ENCODE data around the gene PRKN.
A peak's percentile ranks its signal among the peaks of the same experiment; 100 is the strongest.

PRKN gene

DNA sequence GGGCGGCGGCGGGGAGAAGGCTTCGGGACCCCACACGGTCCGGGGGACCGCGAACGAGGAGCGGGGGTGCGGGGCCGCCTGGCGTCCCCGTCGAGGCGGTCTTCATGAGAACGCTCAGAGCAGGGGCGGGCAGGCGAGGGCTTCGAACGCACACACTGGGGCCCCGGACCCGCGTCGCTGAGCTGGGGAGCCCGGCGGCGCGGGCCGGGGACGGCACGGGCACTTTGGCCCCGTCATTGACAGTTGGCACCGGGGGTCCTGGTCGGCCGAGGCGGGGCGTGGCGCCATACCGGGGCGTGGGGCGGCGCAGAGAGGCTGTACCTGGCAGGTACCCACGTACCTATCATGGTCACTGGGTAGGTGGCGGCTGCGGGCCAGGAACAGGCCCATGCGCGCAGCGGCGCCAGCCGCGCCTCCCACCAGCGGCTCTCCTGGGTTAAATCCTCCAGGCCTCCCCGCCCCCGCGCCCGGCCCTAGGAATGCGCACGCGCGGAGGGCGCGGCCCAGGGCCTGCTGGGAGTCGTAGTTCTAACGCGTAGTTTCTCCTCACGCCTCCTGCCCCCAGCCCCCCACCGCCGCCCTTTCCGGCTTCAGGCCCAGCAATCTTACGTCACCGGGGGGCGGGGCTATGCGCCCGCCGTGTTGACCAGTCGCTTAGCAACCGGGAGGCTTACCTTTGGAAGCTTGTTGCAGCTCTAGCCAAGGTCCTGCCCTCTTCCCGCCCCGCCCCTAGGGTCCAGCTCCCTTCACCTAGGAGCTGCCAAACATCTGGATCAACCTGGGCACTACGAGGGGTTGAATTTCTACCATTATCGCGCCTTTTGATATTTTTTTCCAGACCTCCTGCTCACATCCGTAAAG lies at the start of gene PRKN, which contains the start of gene PACRG:
Gene PRKN (minus strand): TSS at position 445 of the 861 bp plus-strand sequence.
Gene PACRG (plus strand): TSS at position 653 of the 861 bp plus-strand sequence.
- H3K27me3 Mint-ChIP-seq: no peaks in the 10 kb centered on the region
- H3K36me3 Mint-ChIP-seq: no peaks in the 10 kb centered on the region
- no peaks in the 10 kb centered on the region for H3K9me3 Mint-ChIP-seq (ENCODE audit: low read depth)

DNA sequence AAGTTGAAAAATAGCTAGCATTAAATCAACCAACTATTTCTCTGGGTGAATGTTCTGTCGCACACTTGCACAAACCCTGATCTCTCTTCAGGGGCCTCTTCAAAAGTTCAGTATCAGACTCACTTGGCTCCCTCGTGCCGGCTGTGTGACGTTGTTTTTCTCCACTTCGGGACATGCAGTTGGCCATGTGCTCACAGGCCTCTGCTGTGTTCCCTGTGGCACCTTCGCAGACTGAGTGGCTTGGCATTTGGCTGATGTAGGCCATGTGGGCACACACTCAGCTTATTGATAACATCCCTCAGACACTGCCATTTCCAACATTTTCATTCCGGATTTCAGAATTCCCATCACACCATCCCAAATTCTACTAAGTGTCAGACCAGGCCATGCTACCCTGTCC lies 49.5 kb upstream of the PRKN start:
- H3K4me3 Mint-ChIP-seq: no peak overlapping the region

More for the DNA sequence above, at the start of gene PRKN, which contains the start of gene PACRG:
- H3K4me1 Mint-ChIP-seq (ENCODE audit: low read depth): peaks cover 15% of the 10 kb centered on the region
- peak within 1 kb of the TSS; percentile 92 for H3K27ac Mint-ChIP-seq
- H3K4me3 Mint-ChIP-seq: peak within 1 kb of the TSS; percentile 94

GRCh38 chr6:162773996-162774395 lies 46.4 kb upstream of the PRKN start:
- no peak overlapping the region for H3K27ac Mint-ChIP-seq
- no peak overlapping the region for H3K4me3 Mint-ChIP-seq
- peaks cover 2% of the 10 kb centered on the region for H3K9me3 Mint-ChIP-seq (ENCODE audit: low read depth)
- H3K27me3 Mint-ChIP-seq: no peaks in the 10 kb centered on the region
- peaks cover 3% of the 10 kb centered on the region for H3K36me3 Mint-ChIP-seq
- H3K4me1 Mint-ChIP-seq (ENCODE audit: low read depth): no peaks in the 10 kb centered on the region

More for the DNA sequence above, 49.5 kb upstream of the PRKN start:
- H3K9me3 Mint-ChIP-seq (ENCODE audit: low read depth): peaks cover 21% of the 10 kb centered on the region
- no peaks in the 10 kb centered on the region for H3K4me1 Mint-ChIP-seq (ENCODE audit: low read depth)
- H3K27me3 Mint-ChIP-seq: no peaks in the 10 kb centered on the region
- peaks cover 7% of the 10 kb centered on the region for H3K36me3 Mint-ChIP-seq
- H3K27ac Mint-ChIP-seq: no peak overlapping the region

DNA sequence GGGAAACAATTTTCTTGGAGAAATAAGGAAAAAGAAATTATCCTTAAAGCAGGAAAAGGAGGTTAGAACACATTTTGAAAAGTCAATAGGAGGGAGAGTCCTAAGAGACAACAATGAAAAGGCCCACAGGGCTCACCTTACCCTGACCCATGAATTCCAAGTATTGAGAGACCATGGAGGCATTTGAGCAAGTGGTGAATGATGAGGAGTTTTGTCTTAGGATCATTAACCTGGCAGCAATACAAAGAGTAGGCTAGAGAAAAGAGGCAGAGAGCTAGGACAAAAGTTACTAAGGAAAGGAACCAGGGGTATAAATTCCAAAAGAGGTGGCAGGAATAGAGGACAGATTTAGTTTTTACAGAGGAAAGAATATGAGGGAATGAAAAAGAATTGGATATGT lies 44.9 kb upstream of the PRKN start:
- Mint-ChIP-seq H3K36me3 (peaks cover 2% of the 10 kb centered on the region), H3K27me3 (no peaks in the 10 kb centered on the region), H3K4me1 (ENCODE audit: low read depth) (peaks cover 3% of the 10 kb centered on the region), H3K4me3 (no peak overlapping the region), H3K9me3 (ENCODE audit: low read depth) (no peaks in the 10 kb centered on the region), H3K27ac (no peak overlapping the region)

GRCh38 chr6:162770955-162771354 lies 43.4 kb upstream of the PRKN start:
- Mint-ChIP-seq H3K4me1 (ENCODE audit: low read depth) (peaks cover 3% of the 10 kb centered on the region), H3K36me3 (peaks cover 2% of the 10 kb centered on the region), H3K9me3 (ENCODE audit: low read depth) (no peaks in the 10 kb centered on the region), H3K27ac (no peak overlapping the region), H3K27me3 (no peaks in the 10 kb centered on the region), H3K4me3 (no peak overlapping the region)

DNA sequence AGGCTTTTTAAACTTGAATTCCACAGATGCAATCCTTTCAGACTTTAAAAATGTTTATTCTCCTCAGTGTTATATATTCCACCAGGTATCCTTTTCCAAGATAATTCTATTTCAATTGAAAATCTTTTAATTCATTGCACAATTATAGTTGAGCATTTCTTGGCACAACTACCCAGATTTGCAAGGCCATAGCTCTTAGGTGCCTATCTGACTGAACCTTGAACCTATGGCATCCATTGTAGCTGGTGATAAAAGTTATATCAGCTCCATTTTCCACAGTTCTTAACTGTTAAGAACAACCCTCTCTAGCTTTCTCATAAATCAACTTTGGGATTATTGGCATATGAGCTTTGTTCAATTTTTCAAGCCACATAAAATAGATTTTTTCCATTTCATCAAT lies 42.6 kb upstream of the PRKN start:
- peaks cover 3% of the 10 kb centered on the region for H3K4me1 Mint-ChIP-seq (ENCODE audit: low read depth)
- H3K27me3 Mint-ChIP-seq: no peaks in the 10 kb centered on the region
- H3K4me3 Mint-ChIP-seq: no peak overlapping the region
- peaks cover 2% of the 10 kb centered on the region for H3K36me3 Mint-ChIP-seq
- H3K27ac Mint-ChIP-seq: no peak overlapping the region
- no peaks in the 10 kb centered on the region for H3K9me3 Mint-ChIP-seq (ENCODE audit: low read depth)

DNA sequence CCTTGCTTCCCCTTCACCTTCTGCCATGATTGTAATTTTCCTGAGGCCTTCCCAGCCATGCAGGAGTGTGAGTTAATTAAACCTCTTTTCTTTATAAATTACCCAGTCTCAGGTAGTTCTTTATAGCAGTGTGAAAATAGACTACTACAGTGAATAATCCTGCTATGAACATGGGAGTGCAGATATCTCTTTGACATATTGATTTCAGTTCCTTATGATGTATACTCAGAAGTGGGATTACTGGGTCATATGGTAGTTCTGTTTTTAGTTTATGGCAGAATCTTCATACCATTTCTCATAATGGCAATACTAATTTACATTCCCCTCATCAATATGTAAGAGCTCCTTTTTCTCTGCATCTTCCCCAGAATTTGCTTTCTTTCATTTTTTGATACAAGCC lies 26.2 kb upstream of the PRKN start:
- Mint-ChIP-seq H3K9me3 (ENCODE audit: low read depth) (no peaks in the 10 kb centered on the region), H3K27me3 (no peaks in the 10 kb centered on the region), H3K36me3 (no peaks in the 10 kb centered on the region), H3K4me1 (ENCODE audit: low read depth) (no peaks in the 10 kb centered on the region), H3K27ac (no peak overlapping the region), H3K4me3 (no peak overlapping the region)

- H3K4me1 Mint-ChIP-seq (ENCODE audit: low read depth): no peaks in the 10 kb centered on the region
- H3K27me3 Mint-ChIP-seq: no peaks in the 10 kb centered on the region
- no peak overlapping the region for H3K4me3 Mint-ChIP-seq
- no peaks in the 10 kb centered on the region for H3K36me3 Mint-ChIP-seq
- no peak overlapping the region for H3K27ac Mint-ChIP-seq
- H3K9me3 Mint-ChIP-seq (ENCODE audit: low read depth): no peaks in the 10 kb centered on the region
Measured at GRCh38 chr6:162751211-162751859, 23.8 kb upstream of the PRKN start.

GRCh38 chr6:162750776-162751175 lies 23.2 kb upstream of the PRKN start:
- H3K27ac Mint-ChIP-seq: no peak overlapping the region
- no peaks in the 10 kb centered on the region for H3K36me3 Mint-ChIP-seq
- H3K9me3 Mint-ChIP-seq (ENCODE audit: low read depth): no peaks in the 10 kb centered on the region
- no peak overlapping the region for H3K4me3 Mint-ChIP-seq
- H3K27me3 Mint-ChIP-seq: no peaks in the 10 kb centered on the region
- no peaks in the 10 kb centered on the region for H3K4me1 Mint-ChIP-seq (ENCODE audit: low read depth)

DNA sequence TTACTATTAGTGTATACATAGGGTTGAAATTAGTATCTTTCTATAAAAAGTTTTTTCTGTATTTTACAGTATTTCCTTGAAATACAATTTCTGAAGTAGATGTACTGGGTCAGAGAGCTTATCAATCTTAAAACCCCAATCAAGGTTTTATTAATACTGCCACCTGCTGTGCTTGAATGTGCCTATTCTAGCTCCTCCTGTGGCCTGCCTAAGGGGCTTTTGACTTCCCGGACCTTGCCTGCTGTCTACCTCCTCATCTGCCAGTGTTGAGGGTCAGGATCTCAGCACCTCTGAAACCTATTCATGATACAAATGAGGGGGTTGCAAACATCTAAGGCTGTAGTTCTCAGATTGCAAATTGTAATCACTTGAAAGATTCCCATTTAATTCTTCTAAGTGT lies 9.4 kb upstream of the PRKN start:
- Mint-ChIP-seq H3K36me3 (peaks cover 2% of the 10 kb centered on the region), H3K27ac (no peak overlapping the region), H3K4me3 (no peak overlapping the region), H3K9me3 (ENCODE audit: low read depth) (no peaks in the 10 kb centered on the region), H3K4me1 (ENCODE audit: low read depth) (peaks cover 9% of the 10 kb centered on the region), H3K27me3 (no peaks in the 10 kb centered on the region)

DNA sequence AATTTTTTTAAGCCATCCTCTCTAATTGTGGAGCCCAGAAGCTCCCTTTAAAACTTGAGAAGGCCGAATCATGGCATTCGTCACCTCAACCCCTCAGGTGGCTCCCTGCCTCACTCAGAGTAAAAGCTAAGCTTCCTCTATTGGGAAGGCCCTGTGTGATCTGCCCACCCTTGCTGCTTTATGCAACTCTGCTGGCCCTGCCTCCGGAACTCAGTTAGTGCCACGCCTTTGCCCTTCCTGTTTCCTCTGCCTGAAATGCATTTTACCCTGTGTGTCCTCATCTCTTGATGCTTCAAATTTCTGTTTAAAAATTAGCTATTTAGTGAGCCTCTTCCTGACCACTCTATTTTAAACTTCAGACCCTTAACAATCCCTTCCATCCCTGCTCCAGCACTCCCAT lies 5.9 kb upstream of the PRKN start:
- peaks cover 10% of the 10 kb centered on the region for H3K4me1 Mint-ChIP-seq (ENCODE audit: low read depth)
- no peak overlapping the region for H3K4me3 Mint-ChIP-seq
- H3K9me3 Mint-ChIP-seq (ENCODE audit: low read depth): no peaks in the 10 kb centered on the region
- H3K36me3 Mint-ChIP-seq: no peaks in the 10 kb centered on the region
- peak overlapping the region; percentile 42 for H3K27ac Mint-ChIP-seq
- H3K27me3 Mint-ChIP-seq: no peaks in the 10 kb centered on the region

- H3K9me3 Mint-ChIP-seq (ENCODE audit: low read depth): no peaks in the 10 kb centered on the region
- H3K27me3 Mint-ChIP-seq: no peaks in the 10 kb centered on the region
- no peak overlapping the region for H3K4me3 Mint-ChIP-seq
- peaks cover 21% of the 10 kb centered on the region for H3K4me1 Mint-ChIP-seq (ENCODE audit: low read depth)
- no peaks in the 10 kb centered on the region for H3K36me3 Mint-ChIP-seq
- no peak overlapping the region for H3K27ac Mint-ChIP-seq
Measured at GRCh38 chr6:162730502-162730901, 2.9 kb upstream of the PRKN start.

- H3K4me1 Mint-ChIP-seq (ENCODE audit: low read depth): peaks cover 22% of the 10 kb centered on the region
- no peaks in the 10 kb centered on the region for H3K36me3 Mint-ChIP-seq
- no peak overlapping the region for H3K27ac Mint-ChIP-seq
- peak overlapping the region; percentile 94 for H3K4me3 Mint-ChIP-seq
- H3K9me3 Mint-ChIP-seq (ENCODE audit: low read depth): no peaks in the 10 kb centered on the region
- no peaks in the 10 kb centered on the region for H3K27me3 Mint-ChIP-seq
Measured at GRCh38 chr6:162728706-162729105, 1.1 kb upstream of the PRKN start.

DNA sequence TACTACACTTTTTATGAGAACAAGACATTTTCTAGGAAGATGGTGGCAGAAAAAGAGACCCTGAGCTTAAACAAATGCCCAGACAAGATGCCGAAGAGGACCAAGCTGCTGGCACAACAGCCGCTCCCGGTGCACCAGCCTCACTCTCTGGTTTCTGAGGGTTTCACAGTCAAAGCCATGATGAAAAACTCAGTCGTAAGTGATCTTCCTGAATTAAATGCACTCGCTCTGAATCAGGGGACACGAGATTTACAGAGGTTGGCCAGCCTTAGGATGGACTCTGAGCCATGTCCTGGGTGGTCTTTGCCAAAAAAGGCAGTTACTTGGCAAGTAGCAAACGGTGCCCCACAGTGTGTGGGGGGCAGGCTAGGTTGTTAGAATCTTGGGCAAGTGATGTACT lies 631 bp upstream of the PRKN start:
- Mint-ChIP-seq H3K27me3 (no peaks in the 10 kb centered on the region), H3K27ac (peak overlapping the region; percentile 10), H3K9me3 (ENCODE audit: low read depth) (no peaks in the 10 kb centered on the region), H3K36me3 (no peaks in the 10 kb centered on the region), H3K4me3 (peak overlapping the region; percentile 94), H3K4me1 (ENCODE audit: low read depth) (peaks cover 17% of the 10 kb centered on the region)

- peak overlapping the region; percentile 92 for H3K27ac Mint-ChIP-seq
- peak overlapping the region; percentile 94 for H3K4me3 Mint-ChIP-seq
- H3K9me3 Mint-ChIP-seq (ENCODE audit: low read depth): no peaks in the 10 kb centered on the region
- H3K36me3 Mint-ChIP-seq: no peaks in the 10 kb centered on the region
- H3K4me1 Mint-ChIP-seq (ENCODE audit: low read depth): peaks cover 15% of the 10 kb centered on the region
- no peaks in the 10 kb centered on the region for H3K27me3 Mint-ChIP-seq
Measured at GRCh38 chr6:162726947-162727321, 632 bp downstream of the PRKN start.

Measured in activated naive CD8-positive, alpha-beta T cell (primary cell).